OCI-LY1 (cell line): ENCODE data around the gene CHRNA9.

Experiments
- H2AFZ ChIP-seq: fragments of 200-600 bp; sonication (generic), shearing (Covaris generic); 2 replicates; pipeline ENCODE4 v1.6.0; 2014; ENCODE audit warnings: antibody characterized with exemption, mild to moderate bottlenecking, low read length
- H3F3A ChIP-seq: fragments of 200-600 bp; sonication (generic), shearing (Covaris generic); 2 replicates; pipeline ENCODE4 v1.6.0; 2014; ENCODE audit warnings: mild to moderate bottlenecking, antibody characterized with exemption, low read length, moderate library complexity; ENCODE audit not compliant: insufficient read depth
- H3K27ac ChIP-seq: fragments of 200-600 bp; sonication (generic); 2 replicates; pipeline ENCODE4 v1.5.1; 2014; ENCODE audit warnings: low read length, mixed run types, mild to moderate bottlenecking, low read depth; ENCODE audit not compliant: poor library complexity, severe bottlenecking
- H3K27me3 ChIP-seq: fragments of 200-600 bp; sonication (generic); 2 replicates; pipeline ENCODE4 v1.6.0; 2014; ENCODE audit warnings: antibody characterized with exemption, mild to moderate bottlenecking, low read length, moderate library complexity; ENCODE audit not compliant: insufficient read depth
- H3K36me3 ChIP-seq: fragments of 200-600 bp; sonication (generic); 2 replicates; pipeline ENCODE4 v1.6.1; 2014; ENCODE audit warnings: mild to moderate bottlenecking, antibody characterized with exemption, low read length, moderate library complexity, mixed read lengths; ENCODE audit not compliant: insufficient read depth
- H3K4me1 ChIP-seq: fragments of 200-600 bp; sonication (generic); 2 replicates; pipeline ENCODE4 v1.5.1; 2014; ENCODE audit warnings: mild to moderate bottlenecking, low read length, moderate library complexity; ENCODE audit not compliant: insufficient read depth, severe bottlenecking
- H3K4me2 ChIP-seq: fragments of 200-600 bp; sonication (generic), shearing (Covaris generic); 2 replicates; pipeline ENCODE4 v1.6.1; 2014; ENCODE audit warnings: low read length
- H3K4me3 ChIP-seq: fragments of 200-600 bp; sonication (generic); 2 replicates; pipeline ENCODE4 v1.5.1; 2014; ENCODE audit warnings: low read length, low read depth, mild to moderate bottlenecking, mixed read lengths; ENCODE audit not compliant: poor library complexity, severe bottlenecking
- H3K79me2 ChIP-seq: fragments of 200-600 bp; shearing (Covaris generic); 2 replicates; pipeline ENCODE4 v1.6.1; 2016; ENCODE audit warnings: mixed run types, low read length, mixed read lengths; ENCODE audit not compliant: insufficient read depth
- H3K9ac ChIP-seq: fragments of 200-600 bp; sonication (generic), shearing (Covaris generic); 2 replicates; pipeline ENCODE4 v1.6.1; 2014; ENCODE audit warnings: mild to moderate bottlenecking, low read length, mixed read lengths
- H3K9me2 ChIP-seq: fragments of 200-600 bp; sonication (generic), shearing (Covaris generic); 2 replicates; pipeline ENCODE4 v1.6.1; 2014; ENCODE audit warnings: low read depth, mild to moderate bottlenecking, low read length, mixed read lengths
- H3K9me3 ChIP-seq: fragments of 200-600 bp; shearing (Covaris generic); 2 replicates; pipeline ENCODE4 v1.6.1; 2014; ENCODE audit warnings: low read length, mixed read lengths
- H4K20me1 ChIP-seq: fragments of 200-600 bp; sonication (generic), shearing (Covaris generic); 2 replicates; pipeline ENCODE4 v1.6.0; 2016; ENCODE audit warnings: mild to moderate bottlenecking, low read length; ENCODE audit not compliant: insufficient read depth
- CTCF ChIP-seq: fragments of 200-600 bp; sonication (generic), shearing (Covaris generic); IDR thresholded peaks from 2 replicates; pipeline ENCODE4 v1.5.1; 2017; ENCODE audit warnings: mild to moderate bottlenecking, antibody characterized with exemption, low read length, moderate library complexity, mixed read lengths
- EZH2 ChIP-seq: fragments of 200-600 bp; sonication (generic), shearing (Covaris generic); IDR thresholded peaks from 2 replicates; pipeline ENCODE4 v1.8.0; 2017; ENCODE audit warnings: borderline replicate concordance, mixed run types, mild to moderate bottlenecking, antibody characterized with exemption, low read length, moderate library complexity, mixed read lengths

CHRNA9 gene

GRCh38 chr4:40340030-40340429 is 4.9 kb downstream of the CHRNA9 start:
- no peaks in the 10 kb centered on the region for H3K36me3 ChIP-seq
- no peak overlapping the region for H3K4me2 ChIP-seq
- no peaks in the 10 kb centered on the region for H3K4me1 ChIP-seq
- TF ChIP-seq EZH2 (no peak), CTCF (no peak)
- peaks cover 19% of the 10 kb centered on the region; the same call in 1 of the 2 replicates for H3K27me3 ChIP-seq
- no peaks in the 10 kb centered on the region for H4K20me1 ChIP-seq
- no peak overlapping the region for H3K27ac ChIP-seq
- no peaks in the 10 kb centered on the region for H3K9me2 ChIP-seq
- H3K4me3 ChIP-seq: no peak overlapping the region
- no peaks in the 10 kb centered on the region for H3F3A ChIP-seq
- no peak overlapping the region for H3K9ac ChIP-seq
- no peak overlapping the region for H2AFZ ChIP-seq
- no peaks in the 10 kb centered on the region for H3K79me2 ChIP-seq
- H3K9me3 ChIP-seq: no peaks in the 10 kb centered on the region; the same call in 1 of the 2 replicates

- Histone ChIP-seq H2AFZ (no peak overlapping the region), H4K20me1 (no peaks in the 10 kb centered on the region), H3K4me3 (no peak overlapping the region), H3K79me2 (no peaks in the 10 kb centered on the region), H3K4me1 (no peaks in the 10 kb centered on the region), H3K4me2 (no peak overlapping the region), H3K9me3 (0 out of 2 replicates have a peak, but pooled peaks cover 5% of the 10 kb centered on the region), H3K9ac (no peak overlapping the region), H3K27me3 (peaks cover 14% of the 10 kb centered on the region; the same call in 1 of the 2 replicates), H3K27ac (no peak overlapping the region), H3K9me2 (no peaks in the 10 kb centered on the region), H3K36me3 (no peaks in the 10 kb centered on the region), H3F3A (no peaks in the 10 kb centered on the region)
- no peak for TF ChIP-seq EZH2
- TF ChIP-seq CTCF: no peak
Measured at GRCh38 chr4:40347472-40347871, 12.3 kb downstream of the CHRNA9 start.

- Histone ChIP-seq H4K20me1 (no peaks in the 10 kb centered on the region), H3K4me2 (no peak overlapping the region), H3K27ac (no peak overlapping the region), H3K9me3 (0 out of 2 replicates have a peak, but pooled peaks cover 5% of the 10 kb centered on the region), H3K27me3 (peaks cover 12% of the 10 kb centered on the region; the same call in 1 of the 2 replicates), H3K79me2 (no peaks in the 10 kb centered on the region), H2AFZ (no peak overlapping the region), H3K9me2 (no peaks in the 10 kb centered on the region), H3K4me3 (no peak overlapping the region), H3F3A (no peaks in the 10 kb centered on the region), H3K36me3 (no peaks in the 10 kb centered on the region), H3K4me1 (no peaks in the 10 kb centered on the region), H3K9ac (no peak overlapping the region)
- TF ChIP-seq CTCF (no peak), EZH2 (no peak)
Measured at GRCh38 chr4:40348000-40348399, 12.9 kb downstream of the CHRNA9 start.
